HG03103 (cell line): ENCODE measurements around the gene QSER1.
A peak's percentile ranks its signal among the peaks of the same experiment; 100 is the strongest.
"Not testable (repeated sequence)": the region's sequence is repeated elsewhere in the genome, so short reads cannot be mapped to it uniquely, and the experiment has no call there.

Source experiments
- ATAC-seq: cut with Tn5 transposase; IDR thresholded peaks from one replicate; pipeline ENCODE4 v1.9.1; 2021; ENCODE audit warnings: low read depth; ENCODE audit not compliant: unreplicated experiment

The QSER1 gene

GRCh38 chr11:32990481-32990880, 97.9 kb downstream of the QSER1 start:
- ATAC-seq: no peak

GRCh38 chr11:32991427-32991826, 98.8 kb downstream of the QSER1 start:
- ATAC-seq: no peak

- no peak for ATAC-seq
Measured at GRCh38 chr11:32991898-32992297, 99.3 kb downstream of the QSER1 start.

- ATAC-seq: no peak
Measured at GRCh38 chr11:33000181-33000580, 107.6 kb downstream of the QSER1 start.

- ATAC-seq: no peak
Measured at GRCh38 chr11:33001281-33001680, 108.7 kb downstream of the QSER1 start.

- ATAC-seq: no peak
Measured at GRCh38 chr11:33001751-33002542, 109.3 kb downstream of the QSER1 start.

GRCh38 chr11:33005175-33005574, 112.6 kb downstream of the QSER1 start:
- ATAC-seq: no peak

- ATAC-seq: no peak
Measured at GRCh38 chr11:33006010-33006409, 113.4 kb downstream of the QSER1 start.

- no peak for ATAC-seq
Measured at GRCh38 chr11:33013755-33014154, 121.1 kb downstream of the QSER1 start.

- ATAC-seq: peak; percentile 57
Measured at GRCh38 chr11:33015621-33016551, 123.3 kb downstream of the QSER1 start, which contains the start of gene DEPDC7. TSS of gene DEPDC7 (plus strand) at chr11:33015878. CDS start at chr11:33015956, 78 bp downstream.

GRCh38 chr11:33016654-33017053, 124.0 kb downstream of the QSER1 start:
- ATAC-seq: no peak

GRCh38 chr11:33017478-33017877, 124.9 kb downstream of the QSER1 start:
- ATAC-seq: no peak

GRCh38 chr11:33017965-33018364, 125.4 kb downstream of the QSER1 start:
- ATAC-seq: no peak

- no peak for ATAC-seq
Measured at GRCh38 chr11:33018840-33019239, 126.2 kb downstream of the QSER1 start.

- ATAC-seq: no peak
Measured at GRCh38 chr11:33021501-33021900, 128.9 kb downstream of the QSER1 start.

- ATAC-seq: no peak
Measured at GRCh38 chr11:33021937-33022336, 129.3 kb downstream of the QSER1 start.

GRCh38 chr11:33025339-33025722, 132.7 kb downstream of the QSER1 start:
- no peak for ATAC-seq

GRCh38 chr11:33027233-33027632, 134.6 kb downstream of the QSER1 start:
- ATAC-seq: no peak

- no peak for ATAC-seq
Measured at GRCh38 chr11:33027846-33028536, 135.4 kb downstream of the QSER1 start.

GRCh38 chr11:33028537-33028914, 135.9 kb downstream of the QSER1 start:
- no peak for ATAC-seq

GRCh38 chr11:33029218-33029617, 136.6 kb downstream of the QSER1 start:
- ATAC-seq: not testable (repeated sequence)
